GM18498 (cell line): ENCODE data around the gene RAB9A.
A peak's percentile ranks its signal among the peaks of the same experiment; 100 is the strongest.
"Not testable (repeated sequence)": the region's sequence is repeated elsewhere in the genome, so short reads cannot be mapped to it uniquely, and the experiment has no call there.

Source experiments
- ATAC-seq: cut with Tn5 transposase; IDR thresholded peaks from one replicate; pipeline ENCODE4 v1.9.1; 2021; ENCODE audit warnings: mild to moderate bottlenecking, moderate library complexity; ENCODE audit not compliant: unreplicated experiment

RAB9A gene

GRCh38 chrX:13669246-13669737 lies 19.6 kb upstream of the RAB9A start:
- peak; percentile 78 for ATAC-seq

GRCh38 chrX:13669755-13670154 lies 19.2 kb upstream of the RAB9A start:
- not testable (repeated sequence) for ATAC-seq

- ATAC-seq: no peak
Measured at GRCh38 chrX:13670197-13670596, 18.7 kb upstream of the RAB9A start.

GRCh38 chrX:13673016-13673415 lies 15.9 kb upstream of the RAB9A start:
- ATAC-seq: no peak

GRCh38 chrX:13676885-13677284 lies 12.0 kb upstream of the RAB9A start:
- no peak for ATAC-seq

- not testable (repeated sequence) for ATAC-seq
Measured at GRCh38 chrX:13679700-13680099, 9.2 kb upstream of the RAB9A start.

- no peak for ATAC-seq
Measured at GRCh38 chrX:13681595-13681994, 7.3 kb upstream of the RAB9A start.

GRCh38 chrX:13684361-13684760 lies 4.6 kb upstream of the RAB9A start:
- no peak for ATAC-seq

- ATAC-seq: no peak
Measured at GRCh38 chrX:13685126-13685763, 3.7 kb upstream of the RAB9A start.

GRCh38 chrX:13687203-13687602 lies 1.7 kb upstream of the RAB9A start:
- ATAC-seq: no peak

- ATAC-seq: no peak
Measured at GRCh38 chrX:13688384-13688957, 457 bp upstream of the RAB9A start.

GRCh38 chrX:13689741-13690211 lies 848 bp downstream of the RAB9A start:
- no peak for ATAC-seq

- no peak for ATAC-seq
Measured at GRCh38 chrX:13690836-13691235, 1.9 kb downstream of the RAB9A start.

- ATAC-seq: no peak
Measured at GRCh38 chrX:13691841-13692371, 3.0 kb downstream of the RAB9A start.

- ATAC-seq: no peak
Measured at GRCh38 chrX:13692771-13693231, 3.9 kb downstream of the RAB9A start.

- ATAC-seq: no peak
Measured at GRCh38 chrX:13693341-13693961, 4.5 kb downstream of the RAB9A start.

- no peak for ATAC-seq
Measured at GRCh38 chrX:13694359-13694758, 5.4 kb downstream of the RAB9A start.

GRCh38 chrX:13694983-13695382 lies 6.1 kb downstream of the RAB9A start:
- ATAC-seq: no peak

GRCh38 chrX:13695601-13696115 lies 6.7 kb downstream of the RAB9A start:
- ATAC-seq: no peak

GRCh38 chrX:13697455-13697854 lies 8.5 kb downstream of the RAB9A start:
- peak; percentile 64 for ATAC-seq

GRCh38 chrX:13697976-13698375 lies 9.0 kb downstream of the RAB9A start:
- no peak for ATAC-seq

GRCh38 chrX:13698432-13698831 lies 9.5 kb downstream of the RAB9A start:
- ATAC-seq: no peak
